Activated CD4-positive, CD25-positive, alpha-beta regulatory T cell treated with anti-CD3 and anti-CD28 coated beads, Interleukin-2, amount 50 U/mL, for 24 hours (primary cell): ENCODE results near the gene HCN1.
"Not testable (repeated sequence)": the region's sequence is repeated elsewhere in the genome, so short reads cannot be mapped to it uniquely, and the experiment has no call there.

Source experiments
- ATAC-seq, 2 donors: fragments of 150-1000 bp; cut with Tn5 transposase; one replicate each; pipeline ENCODE4 v1.10.0; 2021; ENCODE audit warnings: mild to moderate bottlenecking in 1 of 2, moderate library complexity in 1 of 2

The HCN1 gene

GRCh38 chr5:45609661-45610060 is 86.5 kb downstream of the HCN1 start:
- ATAC-seq: no peak

DNA sequence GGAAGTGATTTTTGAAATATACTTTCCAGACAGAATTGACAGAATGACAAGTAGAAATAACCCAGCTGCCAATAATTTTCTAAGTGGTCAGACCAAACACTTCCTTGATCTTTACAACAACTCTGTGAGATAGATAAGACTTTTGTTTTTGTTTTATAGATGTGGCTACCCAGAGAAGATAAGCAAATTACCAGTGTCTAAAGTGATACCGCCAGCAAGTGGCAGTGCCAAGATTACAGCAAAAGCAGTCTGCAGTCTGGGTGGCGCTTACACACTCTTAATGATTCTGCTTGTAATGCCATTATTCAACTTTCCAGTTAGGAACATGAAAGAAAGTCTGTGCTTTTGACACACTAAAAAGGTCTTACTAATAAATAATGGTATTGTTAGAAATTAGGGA is 92.1 kb downstream of the HCN1 start:
- ATAC-seq: no peak

- no peak for ATAC-seq
Measured at GRCh38 chr5:45601424-45601823, 94.8 kb downstream of the HCN1 start.

DNA sequence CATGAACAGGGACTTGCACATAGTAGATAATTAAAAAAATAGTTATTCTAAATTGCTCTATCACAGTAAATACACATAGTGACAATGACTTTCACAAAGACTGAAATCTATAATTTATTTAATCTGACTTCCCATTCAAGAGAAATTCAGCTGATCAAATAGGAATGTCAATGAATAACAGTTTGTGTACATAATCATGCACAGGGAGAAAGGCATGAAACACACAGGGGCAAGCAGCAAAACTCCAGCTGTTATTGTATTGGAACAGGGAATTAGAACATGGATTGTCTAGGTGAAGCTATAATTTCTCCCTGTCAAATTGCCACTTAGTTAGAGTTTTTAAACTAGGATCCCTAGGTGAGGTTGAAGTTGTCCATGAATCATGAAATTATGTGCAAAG is 99.9 kb downstream of the HCN1 start:
- ATAC-seq: no peak

DNA sequence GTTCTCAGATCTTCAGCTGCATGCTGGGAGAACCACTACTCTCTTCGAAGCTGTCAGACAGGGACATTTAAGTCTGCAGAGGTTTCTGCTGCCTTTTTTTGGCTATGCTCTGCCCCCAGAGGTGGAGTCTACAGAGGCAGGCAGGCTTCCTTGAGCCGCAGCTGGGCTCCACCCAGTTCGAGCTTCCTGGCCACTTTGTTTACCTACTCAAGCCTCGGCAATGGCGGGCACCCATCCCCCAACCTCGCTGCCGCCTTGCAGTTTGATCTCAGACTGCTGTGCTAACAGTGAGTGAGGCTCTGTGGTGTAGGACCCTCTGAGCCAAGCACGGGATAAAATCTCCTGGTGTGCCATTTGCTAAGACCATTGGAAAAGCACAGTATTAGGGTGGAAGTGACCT is 110.2 kb downstream of the HCN1 start:
- not testable (repeated sequence) for ATAC-seq

- ATAC-seq: no peak
Measured at GRCh38 chr5:45578270-45578669, 117.9 kb downstream of the HCN1 start.

- ATAC-seq: no peak
Measured at GRCh38 chr5:45568813-45569212, 127.4 kb downstream of the HCN1 start.

GRCh38 chr5:45542421-45542820 is 153.8 kb downstream of the HCN1 start:
- no peak for ATAC-seq

DNA sequence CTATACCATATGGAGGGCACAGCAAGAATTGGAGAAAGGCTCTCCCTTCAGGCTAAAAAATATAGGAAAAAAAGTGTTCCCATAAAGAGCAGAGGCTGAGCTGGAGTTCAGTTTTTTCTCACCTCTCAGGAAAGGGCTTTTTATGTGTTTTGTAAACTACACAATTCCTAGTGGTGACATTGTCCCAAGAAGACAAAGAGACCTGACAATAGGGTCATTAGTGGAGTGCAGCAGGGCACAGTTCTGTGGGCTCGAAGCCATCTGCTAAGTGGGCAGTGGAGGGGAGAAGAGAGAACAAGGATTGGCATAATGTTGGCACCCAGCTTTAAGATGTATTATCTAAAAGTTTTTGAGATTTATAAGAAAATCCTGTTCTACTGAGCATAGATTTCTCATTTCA is 162.5 kb downstream of the HCN1 start:
- no peak for ATAC-seq

DNA sequence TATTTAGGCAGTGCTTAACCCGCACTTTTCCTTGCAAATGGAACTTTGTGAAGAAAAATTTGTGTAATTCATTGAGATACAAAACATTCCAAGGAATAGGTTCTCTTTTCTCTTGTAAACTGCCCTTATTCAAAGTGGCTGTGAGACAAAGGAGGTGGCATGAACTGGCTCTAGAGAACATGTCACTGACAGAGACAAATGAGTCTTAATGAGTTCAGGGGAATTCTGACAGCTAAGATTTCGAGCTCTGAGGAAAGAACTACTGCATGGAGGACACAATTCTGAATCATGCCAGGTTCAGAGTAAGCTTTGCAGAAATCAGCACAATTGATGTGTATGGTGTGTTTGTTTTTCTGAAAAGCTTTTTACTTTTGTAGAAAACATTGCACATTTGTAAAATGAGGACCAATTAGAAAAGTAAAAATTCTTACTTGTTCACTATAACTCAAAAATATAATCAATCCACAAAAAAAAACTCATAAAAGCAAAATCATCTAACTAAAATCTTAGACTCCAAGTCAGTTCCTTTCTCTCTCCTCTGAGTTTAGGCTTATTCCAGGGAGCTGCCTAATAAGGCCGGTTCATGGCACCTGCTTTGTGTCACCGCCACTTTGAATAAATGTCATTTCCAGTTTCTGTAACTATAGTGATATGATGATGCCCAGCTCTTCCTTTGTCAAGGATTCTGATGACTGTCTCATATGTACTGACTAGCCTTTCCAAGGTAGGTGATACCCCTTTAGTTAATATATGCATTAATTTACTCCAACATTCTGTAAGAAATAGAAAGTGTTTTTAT is 163.2 kb downstream of the HCN1 start:
- no peak for ATAC-seq

DNA sequence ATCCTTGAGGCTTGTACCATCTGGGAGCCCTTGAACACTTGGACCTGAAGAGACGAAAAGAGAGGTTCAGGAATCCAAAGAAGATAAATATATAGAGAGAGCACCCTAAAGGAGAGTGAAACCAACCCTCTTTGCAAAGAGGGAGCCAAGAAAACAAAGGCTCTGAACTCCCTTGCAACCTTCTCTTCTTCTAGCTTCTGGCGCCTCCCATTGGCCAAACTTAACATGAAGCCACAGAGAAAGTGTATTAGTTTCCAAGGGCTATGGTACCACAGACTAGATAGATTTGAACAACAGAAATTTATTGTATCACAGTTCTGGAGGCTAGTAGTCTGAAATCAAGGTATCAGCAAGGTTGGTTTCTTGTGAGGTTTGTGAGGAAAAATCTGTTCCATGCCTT is 175.1 kb downstream of the HCN1 start:
- ATAC-seq: no peak

DNA sequence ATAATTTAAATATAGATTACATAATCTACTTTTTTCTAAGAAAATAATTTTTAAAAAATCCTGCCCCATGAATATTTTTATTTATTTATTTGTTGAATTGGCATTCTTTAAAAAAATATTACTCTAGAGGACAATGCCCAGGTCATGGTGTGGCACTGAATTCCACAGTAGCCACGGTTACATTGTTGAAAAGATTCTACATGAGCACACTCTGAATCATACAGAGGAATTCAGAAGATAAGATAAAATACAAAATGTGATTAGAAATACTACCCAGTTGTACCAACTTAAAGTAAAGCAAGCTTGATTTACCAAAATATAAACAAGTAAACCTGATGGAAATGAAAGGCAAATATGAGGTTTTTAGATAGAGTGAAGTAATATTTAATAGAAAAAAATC is 183.7 kb downstream of the HCN1 start:
- ATAC-seq: no peak

DNA sequence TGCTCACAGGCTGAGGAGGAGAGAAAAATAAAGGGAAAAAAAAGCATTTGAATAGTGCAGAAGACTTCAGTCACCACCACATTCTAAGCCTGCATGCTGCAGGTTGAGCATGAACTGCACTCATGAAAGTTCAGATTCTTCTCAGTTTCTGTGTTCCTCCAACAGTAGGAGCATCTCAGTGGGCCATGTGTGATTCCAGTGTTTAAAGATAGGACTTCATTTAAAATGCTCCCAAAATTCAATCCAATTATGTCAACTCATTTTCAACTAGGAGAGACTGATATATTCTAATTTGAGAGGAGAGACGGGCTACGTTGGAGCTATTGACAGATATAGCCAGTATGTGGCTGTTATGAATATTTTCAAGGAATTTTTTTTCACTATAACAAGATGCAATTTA is 186.8 kb downstream of the HCN1 start:
- no peak for ATAC-seq

DNA sequence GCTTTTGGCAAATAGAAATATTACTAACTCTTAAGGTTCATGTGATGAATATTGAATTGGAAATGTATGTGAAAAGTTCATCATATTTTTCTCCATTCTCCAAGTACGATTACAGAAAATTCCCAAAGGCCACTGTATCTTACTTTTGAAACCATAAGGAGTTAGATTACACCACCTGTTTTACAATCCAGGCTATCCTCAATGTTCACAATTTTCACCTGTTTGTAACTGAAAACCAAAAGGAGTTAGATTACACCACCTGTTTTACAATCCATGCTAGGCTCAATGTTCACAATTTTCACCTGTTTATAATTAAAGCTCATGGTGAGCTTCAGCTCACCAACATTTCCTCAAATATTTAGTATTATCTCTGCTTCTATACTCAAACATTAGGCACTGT is 188.0 kb downstream of the HCN1 start:
- no peak for ATAC-seq

GRCh38 chr5:45507178-45507577 is 189.0 kb downstream of the HCN1 start:
- no peak for ATAC-seq

- not testable (repeated sequence) for ATAC-seq
Measured at GRCh38 chr5:45499006-45499405, 197.2 kb downstream of the HCN1 start.

DNA sequence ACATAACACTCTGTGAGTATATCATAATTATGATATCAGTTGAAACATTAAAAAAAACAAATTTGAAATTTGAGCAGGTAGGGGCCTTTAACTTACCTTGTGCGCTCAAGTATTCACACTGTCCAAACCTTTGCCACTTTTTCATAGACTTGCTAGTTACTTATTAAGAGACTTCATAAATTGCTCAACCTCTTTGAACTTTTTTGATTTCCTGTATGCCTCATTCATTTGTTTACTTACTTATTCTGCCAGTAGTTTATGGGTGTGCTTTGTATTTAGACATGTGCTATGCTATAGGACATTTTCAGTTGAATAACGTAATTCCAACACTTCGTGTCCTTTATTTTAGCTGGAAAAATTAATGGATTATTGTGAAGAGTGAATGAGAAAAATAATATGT is 204.8 kb downstream of the HCN1 start:
- ATAC-seq: no peak

DNA sequence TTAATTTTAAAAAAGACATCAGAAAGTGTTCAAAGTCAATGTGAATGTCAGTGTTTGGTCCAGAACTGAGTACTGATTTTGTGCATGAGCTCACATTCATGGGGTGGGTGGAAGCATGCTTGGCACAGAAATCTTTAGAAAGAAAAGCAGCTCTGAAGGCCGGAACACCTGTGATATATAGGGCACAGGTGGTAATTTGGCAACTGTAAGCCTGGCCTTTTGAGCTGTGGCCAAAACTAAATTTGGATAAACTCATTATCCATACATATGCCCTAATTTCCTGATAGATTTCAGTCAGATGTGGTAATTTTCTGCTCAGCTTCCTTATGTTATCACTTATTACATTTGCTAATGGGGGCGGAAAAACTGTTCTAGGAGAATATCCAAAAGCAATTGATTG is 211.4 kb downstream of the HCN1 start:
- ATAC-seq: no peak

- no peak for ATAC-seq
Measured at GRCh38 chr5:45454114-45454513, 242.1 kb downstream of the HCN1 start.

DNA sequence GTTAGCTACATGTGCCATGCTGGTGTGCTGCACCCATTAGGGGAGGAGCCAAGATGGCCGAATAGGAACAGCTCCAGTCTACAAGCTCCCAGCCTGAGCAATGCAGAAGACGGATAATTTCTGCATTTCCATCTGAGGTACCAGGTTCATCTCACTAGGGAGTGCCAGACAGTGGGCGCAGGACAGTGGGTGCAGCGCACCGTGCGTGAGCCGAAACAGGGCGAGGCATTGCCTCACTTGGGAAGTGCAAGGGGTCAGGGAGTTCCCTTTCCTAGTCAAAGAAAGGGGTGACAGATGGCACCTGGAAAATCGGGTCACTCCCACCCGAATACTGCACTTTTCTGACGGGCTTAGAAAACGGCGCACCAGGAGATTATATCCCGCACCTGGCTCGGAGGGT is 251.3 kb downstream of the HCN1 start:
- ATAC-seq: not testable (repeated sequence)

DNA sequence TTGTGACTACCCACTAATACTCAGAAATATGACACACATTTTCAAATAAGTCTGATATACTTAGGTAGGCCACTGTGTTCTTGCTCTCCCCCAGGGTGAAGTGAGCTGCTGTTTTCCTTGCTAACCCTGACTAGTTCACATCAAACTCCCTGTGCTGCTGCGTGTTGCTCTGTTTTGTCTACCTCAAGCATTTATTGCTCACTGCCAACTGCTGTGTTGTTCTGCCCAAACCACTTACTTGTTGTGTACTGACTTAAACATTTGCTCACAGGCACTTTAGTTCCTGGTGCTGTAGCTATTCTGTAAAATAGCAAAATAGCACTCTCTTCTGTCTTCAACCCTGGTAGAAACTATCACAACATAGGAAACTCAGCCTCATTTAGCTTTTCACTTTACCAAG is 255.7 kb downstream of the HCN1 start:
- ATAC-seq: no peak

DNA sequence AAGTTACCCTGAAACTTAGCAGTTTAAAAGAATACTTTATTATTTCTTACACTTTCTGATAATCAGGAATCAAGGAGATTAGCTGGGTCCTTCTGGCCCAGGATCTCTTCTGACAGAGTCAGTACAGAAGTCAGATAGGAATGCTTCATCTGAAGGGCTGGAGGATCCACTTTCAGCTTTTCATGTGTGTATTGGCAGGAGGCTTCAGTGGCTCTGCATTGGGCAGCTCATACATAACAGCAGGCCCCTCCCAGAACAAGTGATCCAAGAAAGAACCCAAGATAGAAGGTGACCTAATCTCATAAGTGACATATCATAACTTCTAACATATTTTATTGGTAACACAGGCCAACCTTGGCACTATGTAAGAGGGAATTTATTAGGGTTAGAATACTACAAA is 258.4 kb downstream of the HCN1 start:
- ATAC-seq: no peak

DNA sequence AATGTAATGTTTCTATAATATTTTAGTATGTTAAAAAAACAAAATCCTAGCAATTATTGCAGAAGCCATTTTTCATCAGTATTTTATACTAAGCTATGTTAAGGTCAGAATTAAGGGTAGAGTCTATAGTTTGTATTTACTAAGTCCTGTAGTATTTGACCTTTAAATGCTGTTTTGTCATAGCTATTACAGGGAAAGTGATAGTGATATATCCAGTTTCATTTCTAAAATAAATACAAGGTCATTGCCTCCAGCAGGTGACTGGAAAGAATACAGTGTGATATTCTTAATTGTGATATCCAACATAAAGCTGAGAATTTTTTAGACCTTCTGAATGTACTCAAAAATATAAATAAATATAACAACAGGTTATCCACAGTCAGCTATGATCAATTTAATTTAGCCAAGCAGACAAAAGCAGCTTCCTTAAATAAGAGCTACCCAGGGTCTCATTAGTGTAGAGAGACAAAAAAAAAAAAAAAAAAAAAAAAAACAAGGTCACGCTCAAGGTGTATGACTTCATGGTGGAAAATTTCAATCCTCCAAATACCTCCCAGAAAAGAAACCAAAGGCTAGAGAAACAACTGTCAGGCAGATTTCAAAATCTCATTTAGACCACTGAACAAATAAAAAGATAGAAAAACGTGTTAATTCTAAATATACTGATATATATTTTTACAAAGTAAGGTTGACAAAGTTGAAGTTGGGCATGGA is 278.7 kb downstream of the HCN1 start:
- no peak for ATAC-seq
